Parietal lobe (tissue), 1 donor: Measurements from ENCODE around the gene IFT57. TPM values are rescaled to one million over a fixed set of nuclear protein-coding genes. Genes with fewer than 3 reads are reported as not detected.

Experiments
- total RNA-seq: library from RNA; depleted of rRNA; stranded (reverse); fragments of >200 nt; gene quantifications from one replicate; pipeline ENCODE4 v1.2.3, GENCODE V29; 2014

IFT57 gene
- total RNA-seq: 72.0 TPM

GRCh38 chr3:108221911-108222852, at the start of gene IFT57:
IFT57 (minus strand) TSS chr3:108222424; CDS start chr3:108222322, 102 bp downstream.

Other genes with a start within 250 kb of the IFT57 start
- 348 TPM for gene CD47, start 131.4 kb downstream of the IFT57 start, total RNA-seq
- not detected for gene HHLA2, start 74.1 kb upstream of the IFT57 start, total RNA-seq